HL-60 (cell line): ENCODE measurements around the gene MYOG.

Experiments used
- DNase-seq, 2 experiments: peaks; one replicate each; pipeline ENCODE4 v3.0.0-alpha.2; 2010 to 2020; ENCODE audit warnings: low read depth in 1 of 2, low spot score in 1 of 2
- H3K27ac ChIP-seq: fragments of 250-450 bp; sonication (Bioruptor Pico); replicated peaks from 2 replicates; pipeline ENCODE4 v1.5.1; 2020; ENCODE audit warnings: mild to moderate bottlenecking, moderate library complexity
- H3K27me3 ChIP-seq: fragments of 250-450 bp; sonication (Bioruptor Pico); 2 replicates; pipeline ENCODE4 v1.5.1; 2021; ENCODE audit warnings: mild to moderate bottlenecking, moderate library complexity; ENCODE audit not compliant: insufficient read depth, poor library complexity, severe bottlenecking
- H3K4me3 ChIP-seq: replicated peaks from 2 replicates; pipeline ENCODE4 v1.5.1; 2011; ENCODE audit warnings: mild to moderate bottlenecking, control low read depth, low read length; ENCODE audit not compliant: insufficient read depth
- GABPA ChIP-seq: IDR thresholded peaks from 2 replicates; pipeline ENCODE4 v1.6.1; 2012; ENCODE audit warnings: low read depth
- POLR2AphosphoS5 ChIP-seq: IDR thresholded peaks from 2 replicates; pipeline ENCODE4 v1.6.1; 2012; ENCODE audit warnings: low read depth
- SPI1 ChIP-seq: IDR thresholded peaks from 2 replicates; pipeline ENCODE4 v1.6.1; 2012; ENCODE audit warnings: low read depth, mild to moderate bottlenecking, borderline replicate concordance
- TF ChIP-seq, protein P1 (sequence below): IDR thresholded peaks from 2 replicates; pipeline ENCODE4 v1.6.1; 2012; ENCODE audit warnings: low read depth; ENCODE audit not compliant: insufficient replicate concordance
- TF ChIP-seq, protein P2 (sequence below): IDR thresholded peaks from one replicate; pipeline ENCODE4 v1.5.1; 2011; ENCODE audit warnings: low read length, control low read depth, inconsistent platforms; ENCODE audit not compliant: insufficient read depth

Gene MYOG

DNA sequence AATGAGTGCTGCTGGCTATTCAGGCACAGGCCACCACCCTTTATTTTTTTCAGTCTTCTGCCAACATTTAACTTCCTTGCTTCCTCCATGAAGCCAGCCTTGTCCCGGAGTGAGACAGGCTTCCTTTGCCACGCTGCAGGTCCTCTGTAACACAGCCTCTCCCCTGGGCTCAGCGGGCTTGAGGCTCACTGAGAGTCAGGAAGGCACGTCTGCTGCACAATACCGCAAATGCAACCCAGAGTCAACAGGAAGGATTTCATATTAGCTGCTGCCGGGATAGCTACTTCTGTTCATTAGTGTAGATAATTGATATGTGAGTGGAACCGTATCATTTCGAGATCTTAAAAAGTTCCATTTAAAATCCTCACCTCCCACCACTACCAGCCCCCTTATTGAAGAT lies 22.5 kb downstream of the MYOG start:
- no peak overlapping the region for H3K4me3 ChIP-seq
- H3K27me3 ChIP-seq: no peaks in the 10 kb centered on the region
- H3K27ac ChIP-seq: peak overlapping the region; percentile 53
- peak in 1 of 2 experiments; percentile 67 for DNase-seq
- TF ChIP-seq GABPA (no peak), SPI1 (no peak)
- TF ChIP-seq, protein P1, sequence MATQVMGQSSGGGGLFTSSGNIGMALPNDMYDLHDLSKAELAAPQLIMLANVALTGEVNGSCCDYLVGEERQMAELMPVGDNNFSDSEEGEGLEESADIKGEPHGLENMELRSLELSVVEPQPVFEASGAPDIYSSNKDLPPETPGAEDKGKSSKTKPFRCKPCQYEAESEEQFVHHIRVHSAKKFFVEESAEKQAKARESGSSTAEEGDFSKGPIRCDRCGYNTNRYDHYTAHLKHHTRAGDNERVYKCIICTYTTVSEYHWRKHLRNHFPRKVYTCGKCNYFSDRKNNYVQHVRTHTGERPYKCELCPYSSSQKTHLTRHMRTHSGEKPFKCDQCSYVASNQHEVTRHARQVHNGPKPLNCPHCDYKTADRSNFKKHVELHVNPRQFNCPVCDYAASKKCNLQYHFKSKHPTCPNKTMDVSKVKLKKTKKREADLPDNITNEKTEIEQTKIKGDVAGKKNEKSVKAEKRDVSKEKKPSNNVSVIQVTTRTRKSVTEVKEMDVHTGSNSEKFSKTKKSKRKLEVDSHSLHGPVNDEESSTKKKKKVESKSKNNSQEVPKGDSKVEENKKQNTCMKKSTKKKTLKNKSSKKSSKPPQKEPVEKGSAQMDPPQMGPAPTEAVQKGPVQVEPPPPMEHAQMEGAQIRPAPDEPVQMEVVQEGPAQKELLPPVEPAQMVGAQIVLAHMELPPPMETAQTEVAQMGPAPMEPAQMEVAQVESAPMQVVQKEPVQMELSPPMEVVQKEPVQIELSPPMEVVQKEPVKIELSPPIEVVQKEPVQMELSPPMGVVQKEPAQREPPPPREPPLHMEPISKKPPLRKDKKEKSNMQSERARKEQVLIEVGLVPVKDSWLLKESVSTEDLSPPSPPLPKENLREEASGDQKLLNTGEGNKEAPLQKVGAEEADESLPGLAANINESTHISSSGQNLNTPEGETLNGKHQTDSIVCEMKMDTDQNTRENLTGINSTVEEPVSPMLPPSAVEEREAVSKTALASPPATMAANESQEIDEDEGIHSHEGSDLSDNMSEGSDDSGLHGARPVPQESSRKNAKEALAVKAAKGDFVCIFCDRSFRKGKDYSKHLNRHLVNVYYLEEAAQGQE: no peak
- TF ChIP-seq, protein P2, sequence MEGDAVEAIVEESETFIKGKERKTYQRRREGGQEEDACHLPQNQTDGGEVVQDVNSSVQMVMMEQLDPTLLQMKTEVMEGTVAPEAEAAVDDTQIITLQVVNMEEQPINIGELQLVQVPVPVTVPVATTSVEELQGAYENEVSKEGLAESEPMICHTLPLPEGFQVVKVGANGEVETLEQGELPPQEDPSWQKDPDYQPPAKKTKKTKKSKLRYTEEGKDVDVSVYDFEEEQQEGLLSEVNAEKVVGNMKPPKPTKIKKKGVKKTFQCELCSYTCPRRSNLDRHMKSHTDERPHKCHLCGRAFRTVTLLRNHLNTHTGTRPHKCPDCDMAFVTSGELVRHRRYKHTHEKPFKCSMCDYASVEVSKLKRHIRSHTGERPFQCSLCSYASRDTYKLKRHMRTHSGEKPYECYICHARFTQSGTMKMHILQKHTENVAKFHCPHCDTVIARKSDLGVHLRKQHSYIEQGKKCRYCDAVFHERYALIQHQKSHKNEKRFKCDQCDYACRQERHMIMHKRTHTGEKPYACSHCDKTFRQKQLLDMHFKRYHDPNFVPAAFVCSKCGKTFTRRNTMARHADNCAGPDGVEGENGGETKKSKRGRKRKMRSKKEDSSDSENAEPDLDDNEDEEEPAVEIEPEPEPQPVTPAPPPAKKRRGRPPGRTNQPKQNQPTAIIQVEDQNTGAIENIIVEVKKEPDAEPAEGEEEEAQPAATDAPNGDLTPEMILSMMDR: no peak

DNA sequence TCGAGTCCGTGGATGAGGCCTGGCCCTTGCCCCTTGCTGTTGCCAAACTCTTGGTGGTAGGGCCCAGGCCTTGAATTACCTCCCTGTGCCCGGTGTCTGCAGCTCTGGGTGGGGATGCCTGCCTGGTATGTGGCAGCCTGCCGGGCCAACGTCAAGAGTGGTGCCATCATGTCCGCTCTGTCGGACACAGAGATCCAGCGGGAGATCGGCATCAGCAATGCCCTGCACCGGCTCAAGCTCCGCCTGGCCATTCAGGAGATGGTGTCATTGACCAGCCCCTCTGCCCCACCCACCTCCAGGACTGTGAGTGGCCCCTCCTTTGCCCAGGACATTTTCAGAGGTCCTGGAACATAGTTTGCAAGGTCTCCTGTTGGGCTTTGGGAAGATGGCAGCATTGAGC lies 25.7 kb downstream of the MYOG start:
- no peak overlapping the region for H3K4me3 ChIP-seq
- H3K27me3 ChIP-seq: no peaks in the 10 kb centered on the region
- TF ChIP-seq, protein P1: no peak
- TF ChIP-seq GABPA (no peak), POLR2AphosphoS5 (no peak), SPI1 (no peak)
- TF ChIP-seq, protein P2: no peak
- peak overlapping the region; percentile 81 for H3K27ac ChIP-seq
- no peak for DNase-seq

DNA sequence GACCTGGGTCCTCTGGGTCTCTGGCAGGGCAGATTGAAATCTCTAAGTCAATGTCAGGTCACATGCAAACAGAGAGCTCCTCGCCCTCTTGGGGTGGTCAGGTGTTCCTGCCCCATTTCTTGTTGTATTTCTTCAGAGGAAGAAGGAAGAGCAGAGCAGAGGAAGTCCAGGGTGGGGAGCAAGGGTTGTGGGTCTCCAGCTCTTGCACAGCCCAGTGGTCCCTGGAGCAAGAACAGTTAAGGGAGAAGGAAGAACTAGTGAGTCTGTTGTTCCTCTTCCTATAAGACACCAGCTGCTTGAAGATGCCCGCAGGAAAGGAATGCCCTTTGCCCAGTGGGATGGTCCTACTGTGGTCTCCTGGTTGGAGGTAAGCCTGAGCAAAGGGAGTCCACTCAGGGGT lies 26.3 kb downstream of the MYOG start:
- no peak for TF ChIP-seq GABPA
- TF ChIP-seq POLR2AphosphoS5: peak; percentile 47; the same call in 1 of the 2 replicates
- peak; percentile 90 for TF ChIP-seq SPI1
- TF ChIP-seq, protein P1: no peak
- DNase-seq: peak; percentile 89
- peak overlapping the region; percentile 81 for H3K27ac ChIP-seq

DNA sequence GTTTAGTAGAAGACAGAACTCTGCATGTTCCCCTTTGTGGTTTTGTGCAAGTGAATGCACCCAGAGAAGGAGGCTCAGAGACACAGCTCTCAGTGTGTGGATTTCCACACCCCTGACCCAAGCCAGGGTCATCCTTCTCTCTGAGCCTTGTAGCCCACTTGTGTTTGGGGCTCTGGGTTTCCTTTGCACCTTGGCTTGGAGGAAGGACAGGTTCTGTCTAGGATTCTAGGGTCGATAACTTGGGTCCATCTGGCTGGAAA lies 27.2 kb downstream of the MYOG start:
- H3K4me3 ChIP-seq: no peak overlapping the region
- H3K27me3 ChIP-seq: no peaks in the 10 kb centered on the region
- H3K27ac ChIP-seq: peak overlapping the region; percentile 81
- DNase-seq: peak in 1 of 2 experiments; percentile 82
- TF ChIP-seq GABPA (no peak), POLR2AphosphoS5 (no peak), SPI1 (no peak)
- TF ChIP-seq, protein P2: no peak
- TF ChIP-seq, protein P1: no peak

More for the DNA sequence above, 26.3 kb downstream of the MYOG start:
- no peaks in the 10 kb centered on the region for H3K27me3 ChIP-seq
- no peak overlapping the region for H3K4me3 ChIP-seq
